HepG2 (cell line): ENCODE results near the gene VARS1. TPM values are rescaled to one million over a fixed set of nuclear protein-coding genes. Genes with fewer than 3 reads are reported as not detected.

ENCODE experiments used
- DMAP1 ChIP-seq: IDR thresholded peaks from 2 replicates; pipeline ENCODE4 v1.6.1; 2016
- FOXC1 ChIP-seq: sonication (generic); formaldehyde crosslinking; IDR thresholded peaks from 2 replicates; pipeline ENCODE4 v1.8.0; 2022; ENCODE audit warnings: mild to moderate bottlenecking, missing genetic modification reagents, borderline replicate concordance
- FOXJ3 ChIP-seq: sonication (generic); formaldehyde crosslinking; IDR thresholded peaks from 2 replicates; pipeline ENCODE4 v1.4.0; 2020; ENCODE audit warnings: missing genetic modification reagents, mild to moderate bottlenecking, borderline replicate concordance
- FUBP1 ChIP-seq: sonication (generic); formaldehyde crosslinking; IDR thresholded peaks from 2 replicates; pipeline ENCODE4 v1.5.1; 2020; ENCODE audit warnings: missing genetic modification reagents, mild to moderate bottlenecking, borderline replicate concordance
- GPN1 ChIP-seq: sonication (generic); formaldehyde crosslinking; IDR thresholded peaks from 2 replicates; pipeline ENCODE4 v1.5.1; 2020; ENCODE audit warnings: missing genetic modification reagents, borderline replicate concordance
- LBX2 ChIP-seq: sonication (generic); formaldehyde crosslinking; IDR thresholded peaks from 2 replicates; pipeline ENCODE4 v1.5.0; 2020; ENCODE audit warnings: missing genetic modification reagents, mild to moderate bottlenecking, borderline replicate concordance
- NFYC ChIP-seq: IDR thresholded peaks from 2 replicates; pipeline ENCODE4 v1.6.1; 2016; ENCODE audit warnings: missing genetic modification reagents, missing compliant biosample characterization
- POLR2A ChIP-seq, 2 experiments: IDR thresholded peaks; 2 replicates each; pipeline ENCODE4 v1.6.1; 2011; ENCODE audit warnings: low read depth in 2 of 2, low read length in 2 of 2, mild to moderate bottlenecking in 1 of 2, moderate library complexity in 1 of 2; ENCODE audit not compliant: insufficient read depth in 1 of 2
- SMC3 ChIP-seq: IDR thresholded peaks from 2 replicates; pipeline ENCODE4 v1.6.1; 2011; ENCODE audit warnings: low read length, improper control_type of control experiment
- SNRNP70 ChIP-seq: fragments of 200-400 bp; formaldehyde crosslinking; IDR thresholded peaks from 2 replicates; pipeline ENCODE4 v1.6.1; 2017; ENCODE audit warnings: mild to moderate bottlenecking, low read depth, low read length, moderate library complexity
- SP1 ChIP-seq, 2 experiments: fragments of 450-650 bp in 1 of 2; sonication (generic) in 1 of 2; formaldehyde crosslinking in 1 of 2; IDR thresholded peaks; 2 replicates each; pipeline versions ENCODE4 v1.4.0 to v1.6.1; 2016 to 2020; ENCODE audit warnings: missing genetic modification reagents in 1 of 2
- TRIM24 ChIP-seq: sonication (generic); formaldehyde crosslinking; IDR thresholded peaks from 2 replicates; pipeline ENCODE4 v1.8.0; 2022; ENCODE audit warnings: mild to moderate bottlenecking, missing genetic modification reagents
- TSC22D2 ChIP-seq: sonication (generic); formaldehyde crosslinking; IDR thresholded peaks from 2 replicates; pipeline ENCODE4 v1.5.1; 2020; ENCODE audit warnings: missing genetic modification reagents, mild to moderate bottlenecking, borderline replicate concordance
- ZBTB25 ChIP-seq: IDR thresholded peaks from 2 replicates; pipeline ENCODE4 v1.6.1; 2018; ENCODE audit warnings: missing genetic modification reagents
- ZKSCAN5 ChIP-seq: sonication (generic); formaldehyde crosslinking; IDR thresholded peaks from 2 replicates; pipeline ENCODE4 v1.5.1; 2020; ENCODE audit warnings: mild to moderate bottlenecking, missing genetic modification reagents
- ZNF138 ChIP-seq: sonication (generic); formaldehyde crosslinking; IDR thresholded peaks from 2 replicates; pipeline ENCODE4 v1.5.0; 2020; ENCODE audit warnings: mild to moderate bottlenecking, low read depth, missing genetic modification reagents
- ZNF343 ChIP-seq: sonication (generic); formaldehyde crosslinking; IDR thresholded peaks from 2 replicates; pipeline ENCODE4 v1.4.0; 2020; ENCODE audit warnings: mild to moderate bottlenecking, missing genetic modification reagents
- ZNF430 ChIP-seq: sonication (generic); formaldehyde crosslinking; IDR thresholded peaks from 2 replicates; pipeline ENCODE4 v1.9.0; 2021; ENCODE audit warnings: mild to moderate bottlenecking, missing genetic modification reagents
- ZNF513 ChIP-seq: sonication (generic); formaldehyde crosslinking; conservative IDR thresholded peaks from 2 replicates; pipeline ENCODE4 v1.5.0; 2020; ENCODE audit warnings: missing genetic modification reagents
- ZNF530 ChIP-seq: sonication (generic); formaldehyde crosslinking; IDR thresholded peaks from 2 replicates; pipeline ENCODE4 v1.5.0; 2020; ENCODE audit warnings: low read depth, mild to moderate bottlenecking, missing genetic modification reagents
- ZNF557 ChIP-seq: sonication (generic); formaldehyde crosslinking; IDR thresholded peaks from 2 replicates; pipeline ENCODE4 v1.4.0; 2020; ENCODE audit warnings: missing genetic modification reagents
- ZNF567 ChIP-seq: sonication (generic); formaldehyde crosslinking; IDR thresholded peaks from 2 replicates; pipeline ENCODE4 v1.8.1; 2023; ENCODE audit warnings: mild to moderate bottlenecking, missing genetic modification reagents, borderline replicate concordance
- ZNF772 ChIP-seq: sonication (generic); formaldehyde crosslinking; IDR thresholded peaks from 2 replicates; pipeline ENCODE4 v1.5.0; 2020; ENCODE audit warnings: mild to moderate bottlenecking, missing genetic modification reagents
- ZNF788 ChIP-seq: sonication (generic); formaldehyde crosslinking; IDR thresholded peaks from 2 replicates; pipeline ENCODE4 v1.5.0; 2020; ENCODE audit warnings: mild to moderate bottlenecking, missing genetic modification reagents, borderline replicate concordance
- ZNF879 ChIP-seq: sonication (generic); formaldehyde crosslinking; IDR thresholded peaks from 2 replicates; pipeline ENCODE4 v1.8.1; 2023; ENCODE audit warnings: missing genetic modification reagents
- polyA plus RNA-seq, 8 experiments: library from polyadenylated mRNA; depleted of rRNA in 3 of 8; stranded (reverse) in 7 of 8; unstranded in 1 of 8; fragments of >200 nt; fragmentation: Illumina TruSeq in 4 of 8; extraction: Trizol in 4 of 8; gene quantifications; 2 replicates each; pipeline versions ENCODE4 v1.2.1 to v1.2.3, GENCODE V29; 2011 to 2016; ENCODE audit warnings: low read depth in 4 of 8, missing spikeins in 1 of 8, mixed read lengths in 1 of 8; ENCODE audit not compliant: insufficient read depth in 1 of 8
- total RNA-seq, 5 experiments: library from RNA; depleted of rRNA; stranded (reverse); fragments of >200 nt; fragmentation: Illumina TruSeq; extraction: Trizol; gene quantifications; 2 replicates each; pipeline ENCODE4 v1.2.3, GENCODE V29; 2016; ENCODE audit warnings: low read depth in 1 of 5

The VARS1 gene
- total and polyA plus RNA-seq, 2 of the 13 experiments (the other 11 are each of a cell fraction or from before 2014, with no cell fraction given): 14.7 to 56.1 TPM

- TF ChIP-seq TRIM24 (CRISPR knock-in tag) (no peak), ZNF772 (CRISPR knock-in tag) (peak; percentile 73; the same call in 1 of the 2 replicates), GPN1 (0 out of 2 replicates have a peak, but pooled peaks have one; percentile 87), ZNF530 (CRISPR knock-in tag) (peak; percentile 32; the same call in 1 of the 2 replicates), FOXC1 (CRISPR knock-in tag) (peak; percentile 88), ZNF567 (CRISPR knock-in tag) (no peak), ZBTB25 (CRISPR knock-in tag) (peak; percentile 83; the same call in 1 of the 2 replicates), FOXJ3 (CRISPR knock-in tag) (peak; percentile 81; the same call in 1 of the 2 replicates), ZNF513 (CRISPR knock-in tag) (no peak; the same call in 1 of the 2 replicates), DMAP1 (peak; percentile 88), SP1 (IDR thresholded peaks at IDR 0.05) (no peak), SP1 (CRISPR knock-in tag; IDR thresholded peaks at IDR 0.05) (peak; percentile 54), ZNF879 (CRISPR knock-in tag) (peak; percentile 64; the same call in 1 of the 2 replicates), ZNF430 (peak; percentile 57), POLR2A (IDR thresholded peaks at IDR 0.05; ENCODE audit: insufficient read depth in 1 of 2, low read depth in 2 of 2, low read length in 2 of 2) (peak; percentile 97 to 99), TSC22D2 (CRISPR knock-in tag) (peak; percentile 80; the same call in 1 of the 2 replicates), ZNF788 (CRISPR knock-in tag) (peak; percentile 83; the same call in 1 of the 2 replicates), FUBP1 (CRISPR knock-in tag) (peak; percentile 76; the same call in 1 of the 2 replicates), ZNF343 (CRISPR knock-in tag) (peak; percentile 75; the same call in 1 of the 2 replicates), SMC3 (no peak; the same call in 1 of the 2 replicates), NFYC (CRISPR knock-in tag) (no peak), ZNF138 (peak; percentile 69; the same call in 1 of the 2 replicates), LBX2 (CRISPR knock-in tag) (no peak), ZNF557 (CRISPR knock-in tag) (peak; percentile 64; the same call in 1 of the 2 replicates), ZKSCAN5 (CRISPR knock-in tag) (no peak), SNRNP70 (no peak)
Observed at GRCh38 chr6:31834367-31835250, 39.1 kb upstream of the VARS1 start (continued).
